Neural progenitor cell (in vitro differentiated cells): ENCODE results near the gene PRDM7. TPM values are rescaled to one million over a fixed set of nuclear protein-coding genes. Genes with fewer than 3 reads are reported as not detected.
"Not testable (repeated sequence)": the region's sequence is repeated elsewhere in the genome, so short reads cannot be mapped to it uniquely, and the experiment has no call there.

ENCODE experiments used
- DNase-seq: peaks from one replicate; pipeline ENCODE4 v3.0.0-alpha.2; 2016; ENCODE audit warnings: low spot score
- H2AFZ ChIP-seq: fragments of 200-600 bp; sonication (generic); replicated peaks from 2 replicates; pipeline ENCODE4 v1.6.1; 2016; ENCODE audit warnings: antibody characterized with exemption
- H3F3A ChIP-seq: fragments of 200-600 bp; sonication (generic); 2 replicates; pipeline ENCODE4 v1.6.1; 2016; ENCODE audit warnings: antibody characterized with exemption, low read depth
- H3K27ac ChIP-seq: fragments of 200-600 bp; sonication (generic); 2 replicates; pipeline ENCODE4 v1.5.1; 2016; ENCODE audit warnings: mild to moderate bottlenecking
- H3K27me3 ChIP-seq: fragments of 200-600 bp; sonication (generic); 2 replicates; pipeline ENCODE4 v1.6.1; 2016; ENCODE audit warnings: mild to moderate bottlenecking, moderate library complexity
- H3K36me3 ChIP-seq: fragments of 200-600 bp; sonication (generic); 2 replicates; pipeline ENCODE4 v1.5.1; 2016
- H3K4me1 ChIP-seq: fragments of 200-600 bp; sonication (generic); 2 replicates; pipeline ENCODE4 v1.6.1; 2016; ENCODE audit warnings: mixed run types
- H3K4me2 ChIP-seq: fragments of 200-600 bp; sonication (generic); 2 replicates; pipeline ENCODE4 v1.6.1; 2016
- H3K4me3 ChIP-seq: fragments of 200-600 bp; sonication (generic); 2 replicates; pipeline ENCODE4 v1.5.1; 2016
- H3K79me2 ChIP-seq: fragments of 200-600 bp; sonication (generic); 2 replicates; pipeline ENCODE4 v1.6.1; 2016; ENCODE audit warnings: low read depth
- H3K9ac ChIP-seq: fragments of 200-600 bp; sonication (generic); 2 replicates; pipeline ENCODE4 v1.6.1; 2016
- H3K9me3 ChIP-seq: fragments of 200-600 bp; sonication (generic); 2 replicates; pipeline ENCODE4 v1.5.1; 2016; ENCODE audit warnings: low read depth
- H4K20me1 ChIP-seq: fragments of 200-600 bp; sonication (generic); 2 replicates; pipeline ENCODE4 v1.6.1; 2016; ENCODE audit warnings: low read depth
- H3K27ac Mint-ChIP-seq: 3 replicates; pipeline ENCODE4 v1.8.0; 2021; ENCODE audit warnings: mixed read lengths
- H3K27me3 Mint-ChIP-seq: 2 replicates; pipeline ENCODE4 v1.8.0; 2022; ENCODE audit warnings: low read depth, mild to moderate bottlenecking, inconsistent platforms, moderate library complexity, mixed read lengths; ENCODE audit not compliant: insufficient read depth
- H3K36me3 Mint-ChIP-seq: 3 replicates; pipeline ENCODE4 v1.8.0; 2021; ENCODE audit warnings: mixed read lengths
- H3K4me1 Mint-ChIP-seq: 3 replicates; pipeline ENCODE4 v1.8.0; 2021; ENCODE audit warnings: mixed read lengths
- H3K4me3 Mint-ChIP-seq: 3 replicates; pipeline ENCODE4 v1.8.0; 2021; ENCODE audit warnings: mild to moderate bottlenecking, moderate library complexity, mixed read lengths
- H3K9me3 Mint-ChIP-seq: 3 replicates; pipeline ENCODE4 v1.8.0; 2020; ENCODE audit warnings: mixed read lengths
- CTCF ChIP-seq: fragments of 200-600 bp; sonication (generic); IDR thresholded peaks from 2 replicates; pipeline ENCODE4 v1.5.1; 2017; ENCODE audit warnings: antibody characterized with exemption, mild to moderate bottlenecking
- EZH2 ChIP-seq: fragments of 200-600 bp; sonication (generic); IDR thresholded peaks from 2 replicates; pipeline ENCODE4 v1.6.1; 2017; ENCODE audit warnings: antibody characterized with exemption, mild to moderate bottlenecking, moderate library complexity
- EZH2phosphoT487 ChIP-seq: fragments of 200-600 bp; sonication (generic); IDR thresholded peaks from 2 replicates; pipeline ENCODE4 v1.6.1; 2017; ENCODE audit warnings: antibody characterized with exemption
- total RNA-seq: library from RNA; depleted of rRNA; stranded (reverse); fragments of >200 nt; gene quantifications from 2 replicates; pipeline ENCODE4 v1.2.3, GENCODE V29; 2015; ENCODE audit warnings: low replicate concordance

Gene PRDM7
- total RNA-seq, 1 donor from 2014 or later, result not detected

GRCh38 chr16:90057738-90058173, 19.4 kb downstream of the PRDM7 start:
- Histone ChIP-seq H3K4me1 (no peaks in the 10 kb centered on the region), H3K9me3 (no peaks in the 10 kb centered on the region), H4K20me1 (no peaks in the 10 kb centered on the region), H2AFZ (no peak overlapping the region), H3K79me2 (no peaks in the 10 kb centered on the region), H3K4me2 (no peak overlapping the region), H3K4me3 (no peak overlapping the region), H3K27ac (no peak overlapping the region), H3K9ac (no peak overlapping the region), H3K27me3 (no peaks in the 10 kb centered on the region), H3F3A (no peaks in the 10 kb centered on the region), H3K36me3 (no peaks in the 10 kb centered on the region)
- DNase-seq, result no peak
- no peak overlapping the region for H3K4me3 Mint-ChIP-seq
- no peak for TF ChIP-seq CTCF
- TF ChIP-seq EZH2, result no peak
- TF ChIP-seq EZH2phosphoT487, result no peak
- H3K36me3 Mint-ChIP-seq, result peaks cover 5% of the 10 kb centered on the region
- no peak overlapping the region for H3K27ac Mint-ChIP-seq
- no peaks in the 10 kb centered on the region for H3K4me1 Mint-ChIP-seq
- H3K27me3 Mint-ChIP-seq, result peaks cover 18% of the 10 kb centered on the region
- H3K9me3 Mint-ChIP-seq, result peaks cover 36% of the 10 kb centered on the region

GRCh38 chr16:90056521-90056920, 20.6 kb downstream of the PRDM7 start:
- H4K20me1 ChIP-seq, H3K4me3 ChIP-seq, H3K4me1 ChIP-seq, H3K36me3 ChIP-seq, H3K79me2 ChIP-seq, H3K9ac ChIP-seq, H3K27ac ChIP-seq, DNase-seq, H3K27me3 ChIP-seq, H3K27ac Mint-ChIP-seq, H3K4me1 Mint-ChIP-seq, H3K36me3 Mint-ChIP-seq, H3F3A ChIP-seq, H3K4me3 Mint-ChIP-seq, H2AFZ ChIP-seq, H3K9me3 ChIP-seq, H3K4me2 ChIP-seq: not testable (repeated sequence)
- Mint-ChIP-seq H3K9me3 (peaks cover 41% of the 10 kb centered on the region), H3K27me3 (peaks cover 23% of the 10 kb centered on the region)

GRCh38 chr16:90055371-90055770, 21.8 kb downstream of the PRDM7 start:
- H4K20me1 ChIP-seq, result no peaks in the 10 kb centered on the region
- no peak overlapping the region for H3K4me3 Mint-ChIP-seq
- H3K27me3 ChIP-seq, result no peaks in the 10 kb centered on the region
- no peak overlapping the region for H3K4me2 ChIP-seq
- no peak overlapping the region for H3K27ac Mint-ChIP-seq
- H3K79me2 ChIP-seq, result no peaks in the 10 kb centered on the region
- peaks cover 41% of the 10 kb centered on the region for H3K9me3 Mint-ChIP-seq
- no peak overlapping the region for H3K4me3 ChIP-seq
- peaks cover 24% of the 10 kb centered on the region for H3K27me3 Mint-ChIP-seq
- no peaks in the 10 kb centered on the region for H3K36me3 ChIP-seq
- H3F3A ChIP-seq, result no peaks in the 10 kb centered on the region
- no peaks in the 10 kb centered on the region for H3K4me1 Mint-ChIP-seq
- H2AFZ ChIP-seq, result no peak overlapping the region
- TF ChIP-seq EZH2 (no peak), CTCF (no peak), EZH2phosphoT487 (no peak)
- H3K4me1 ChIP-seq, result no peaks in the 10 kb centered on the region
- H3K36me3 Mint-ChIP-seq, result peaks cover 5% of the 10 kb centered on the region
- no peak overlapping the region for H3K27ac ChIP-seq
- H3K9me3 ChIP-seq, result no peaks in the 10 kb centered on the region
- H3K9ac ChIP-seq, result no peak overlapping the region
- no peak for DNase-seq

- H3K9me3 ChIP-seq, result no peaks in the 10 kb centered on the region
- no peaks in the 10 kb centered on the region for H3K79me2 ChIP-seq
- no peaks in the 10 kb centered on the region for H4K20me1 ChIP-seq
- Mint-ChIP-seq H3K27me3 (peaks cover 24% of the 10 kb centered on the region), H3K4me3 (no peak overlapping the region), H3K36me3 (peaks cover 5% of the 10 kb centered on the region), H3K4me1 (no peaks in the 10 kb centered on the region), H3K9me3 (peaks cover 41% of the 10 kb centered on the region), H3K27ac (no peak overlapping the region)
- H3K36me3 ChIP-seq, result no peaks in the 10 kb centered on the region
- no peak overlapping the region for H3K27ac ChIP-seq
- no peak overlapping the region for H3K4me3 ChIP-seq
- H3K4me1 ChIP-seq, result no peaks in the 10 kb centered on the region
- no peak overlapping the region for H3K4me2 ChIP-seq
- H3K9ac ChIP-seq, result no peak overlapping the region
- no peak for DNase-seq
- TF ChIP-seq CTCF, result no peak
- TF ChIP-seq EZH2, result no peak
- TF ChIP-seq EZH2phosphoT487, result no peak
- H3K27me3 ChIP-seq, result no peaks in the 10 kb centered on the region
- no peak overlapping the region for H2AFZ ChIP-seq
- no peaks in the 10 kb centered on the region for H3F3A ChIP-seq
Measured at GRCh38 chr16:90054554-90054953, 22.6 kb downstream of the PRDM7 start.
